SK-N-SH treated with all-trans-retinoic acid at 6 μM for 48 hours (cell line): Measurements from ENCODE around the gene CALHM1.
"Not testable (repeated sequence)": the region's sequence is repeated elsewhere in the genome, so short reads cannot be mapped to it uniquely, and the experiment has no call there.

Source experiments
- ARNTL ChIP-seq: fragments of 450-650 bp; formaldehyde crosslinking; IDR thresholded peaks from 2 replicates; pipeline ENCODE4 v1.5.0; 2020; ENCODE audit warnings: low read depth, mild to moderate bottlenecking, moderate library complexity, borderline replicate concordance
- CREB5 ChIP-seq: fragments of 250-450 bp; sonication (Bioruptor Pico); IDR thresholded peaks from 2 replicates; pipeline ENCODE4 v1.5.1; 2020; ENCODE audit warnings: low read depth, mild to moderate bottlenecking, moderate library complexity
- CSDC2 ChIP-seq: fragments of 250-450 bp; sonication (Bioruptor Pico); IDR thresholded peaks from 2 replicates; pipeline ENCODE4 v1.5.0; 2020; ENCODE audit warnings: mild to moderate bottlenecking, moderate library complexity
- CSRNP3 ChIP-seq: fragments of 250-450 bp; sonication (Bioruptor Pico); IDR thresholded peaks from 2 replicates; pipeline ENCODE4 v1.5.1; 2021; ENCODE audit warnings: mild to moderate bottlenecking, moderate library complexity
- GLIS3 ChIP-seq: fragments of 250-450 bp; sonication (Bioruptor Pico); IDR thresholded peaks from 2 replicates; pipeline ENCODE4 v1.5.0; 2020; ENCODE audit warnings: mild to moderate bottlenecking, moderate library complexity
- POU6F1 ChIP-seq: fragments of 250-450 bp; sonication (Bioruptor Pico); IDR thresholded peaks from 2 replicates; pipeline ENCODE4 v1.8.0; 2021; ENCODE audit warnings: low read depth, mild to moderate bottlenecking, moderate library complexity, borderline replicate concordance
- TCF4 ChIP-seq: fragments of 250-450 bp; sonication (Bioruptor Pico); IDR thresholded peaks from 2 replicates; pipeline ENCODE4 v1.8.0; 2021; ENCODE audit warnings: mild to moderate bottlenecking, moderate library complexity, borderline replicate concordance
- ZC3H10 ChIP-seq: fragments of 250-450 bp; sonication (Bioruptor Pico); IDR thresholded peaks from 2 replicates; pipeline ENCODE4 v1.5.1; 2021; ENCODE audit warnings: mild to moderate bottlenecking, moderate library complexity
- ZFP3 ChIP-seq: fragments of 250-450 bp; sonication (Bioruptor Pico); IDR thresholded peaks from 2 replicates; pipeline ENCODE4 v1.5.0; 2020; ENCODE audit warnings: mild to moderate bottlenecking, moderate library complexity
- ZNF70 ChIP-seq: fragments of 450-650 bp; formaldehyde crosslinking; IDR thresholded peaks from 2 replicates; pipeline ENCODE4 v1.5.0; 2020; ENCODE audit warnings: mild to moderate bottlenecking, moderate library complexity
- ZNF8 ChIP-seq: fragments of 450-650 bp; formaldehyde crosslinking; IDR thresholded peaks from 2 replicates; pipeline ENCODE4 v1.5.0; 2020; ENCODE audit warnings: mild to moderate bottlenecking, moderate library complexity

- TF ChIP-seq GLIS3 (CRISPR knock-in tag); ARNTL (CRISPR knock-in tag); ZC3H10 (CRISPR knock-in tag); ZFP3 (CRISPR knock-in tag); CSRNP3 (CRISPR knock-in tag); CSDC2; POU6F1; TCF4 (CRISPR knock-in tag); CREB5 (CRISPR knock-in tag); ZNF8; ZNF70 (CRISPR knock-in tag): not testable (repeated sequence)
Observed at GRCh38 chr10:103503777-103504176, 45.1 kb upstream of the CALHM1 start.
